GM12892 (cell line): ENCODE results near the gene EXD3.

Experiments
- POLR2A ChIP-seq: IDR thresholded peaks from 2 replicates; pipeline ENCODE4 v1.6.1; 2011; ENCODE audit warnings: low read depth, low read length, control low read depth
- POLR2AphosphoS5 ChIP-seq: IDR thresholded peaks from 2 replicates; pipeline ENCODE4 v1.6.1; 2011; ENCODE audit warnings: low read depth, low read length, control low read depth

DNA sequence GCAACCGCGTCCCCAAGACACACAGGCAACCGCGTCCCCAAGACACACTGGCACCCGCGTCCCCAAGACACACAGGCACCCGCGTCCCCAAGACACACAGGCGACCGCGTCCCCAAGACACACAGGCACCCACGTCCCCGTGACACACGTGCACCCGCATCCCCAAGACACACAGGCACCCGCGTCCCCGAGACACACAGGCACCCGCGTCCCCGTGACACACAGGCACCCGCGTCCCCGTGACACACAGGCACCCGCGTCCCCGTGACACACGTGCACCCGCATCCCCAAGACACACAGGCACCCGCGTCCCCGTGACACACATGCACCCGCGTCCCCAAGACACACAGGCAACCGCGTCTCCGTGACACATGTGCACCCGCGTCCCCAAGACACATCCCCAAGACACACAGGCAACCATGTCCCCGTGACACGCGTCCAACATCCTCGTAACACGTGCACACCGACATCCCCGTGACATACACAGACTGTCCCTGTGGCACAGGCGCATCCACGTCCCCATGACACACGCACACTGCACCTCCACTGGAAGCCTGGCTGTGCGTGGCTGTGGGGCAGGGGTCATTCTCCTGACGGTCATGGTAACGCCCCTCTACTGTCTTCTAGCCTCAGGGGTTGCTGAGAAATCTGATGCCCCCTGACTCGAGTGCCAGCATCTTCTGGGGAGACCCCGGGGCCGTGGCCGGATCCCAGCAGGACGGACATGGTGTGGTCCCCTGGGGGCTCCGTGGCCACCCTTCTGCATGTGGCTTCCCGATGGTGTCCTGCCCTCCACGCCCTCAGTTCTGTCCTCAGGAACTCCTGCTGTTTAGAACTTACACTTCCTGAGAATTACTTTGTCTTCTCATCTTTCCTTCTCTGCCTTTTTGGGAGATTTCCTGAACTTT is 24.1 kb downstream of the EXD3 start:
- TF ChIP-seq POLR2A (no peak), POLR2AphosphoS5 (no peak)
